GM18511 (cell line): ENCODE results near the gene NTN3.

ENCODE experiments used
- ATAC-seq: cut with Tn5 transposase; IDR thresholded peaks from one replicate; pipeline ENCODE4 v1.9.1; 2021; ENCODE audit warnings: mild to moderate bottlenecking, moderate library complexity; ENCODE audit not compliant: unreplicated experiment

The NTN3 gene

DNA sequence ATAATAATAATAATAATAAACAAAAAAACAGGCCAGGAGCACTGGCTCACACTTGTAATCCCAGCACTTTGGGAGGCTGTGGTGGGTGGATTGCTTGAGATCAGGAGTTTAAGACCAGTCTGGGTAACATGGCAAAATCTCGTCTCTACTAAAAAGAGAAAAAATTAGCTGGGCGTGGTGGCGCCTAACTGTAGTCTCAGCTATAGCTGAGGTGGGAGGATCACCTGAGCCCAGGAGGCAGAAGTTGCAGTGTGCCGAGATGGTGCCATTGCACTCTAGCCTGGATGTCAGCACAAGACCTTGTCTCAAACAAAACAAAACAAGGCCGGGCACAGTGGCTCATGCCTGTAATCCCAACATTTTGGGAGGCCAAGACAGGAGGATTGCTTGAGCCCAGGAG is 23.9 kb downstream of the NTN3 start:
- ATAC-seq, result no peak

DNA sequence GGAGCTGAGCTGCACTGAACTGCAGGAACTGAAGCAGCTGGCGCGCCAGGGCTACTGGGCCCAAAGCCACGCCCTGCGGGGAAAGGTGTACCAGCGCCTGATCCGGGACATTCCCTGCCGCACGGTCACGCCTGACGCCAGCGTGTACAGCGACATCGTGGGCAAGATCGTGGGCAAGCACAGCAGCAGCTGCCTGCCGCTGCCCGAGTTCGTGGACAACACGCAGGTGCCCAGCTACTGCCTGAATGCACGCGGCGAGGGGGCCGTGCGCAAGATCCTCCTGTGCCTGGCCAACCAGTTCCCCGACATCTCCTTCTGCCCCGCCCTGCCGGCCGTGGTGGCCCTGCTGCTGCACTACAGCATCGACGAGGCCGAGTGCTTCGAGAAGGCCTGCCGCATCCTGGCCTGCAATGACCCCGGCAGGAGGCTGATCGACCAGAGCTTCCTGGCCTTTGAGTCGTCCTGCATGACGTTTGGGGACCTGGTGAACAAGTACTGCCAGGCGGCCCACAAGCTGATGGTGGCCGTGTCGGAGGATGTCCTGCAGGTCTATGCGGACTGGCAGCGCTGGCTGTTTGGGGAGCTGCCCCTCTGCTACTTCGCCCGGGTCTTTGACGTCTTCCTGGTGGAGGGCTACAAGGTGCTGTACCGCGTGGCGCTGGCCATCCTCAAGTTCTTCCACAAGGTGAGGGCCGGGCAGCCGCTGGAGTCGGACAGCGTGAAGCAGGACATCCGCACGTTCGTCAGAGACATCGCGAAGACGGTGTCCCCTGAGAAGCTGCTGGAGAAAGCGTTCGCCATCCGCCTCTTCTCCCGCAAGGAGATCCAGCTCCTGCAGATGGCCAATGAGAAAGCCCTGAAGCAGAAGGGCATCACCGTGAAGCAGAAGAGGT is 25.4 kb downstream of the NTN3 start:
- no peak for ATAC-seq

DNA sequence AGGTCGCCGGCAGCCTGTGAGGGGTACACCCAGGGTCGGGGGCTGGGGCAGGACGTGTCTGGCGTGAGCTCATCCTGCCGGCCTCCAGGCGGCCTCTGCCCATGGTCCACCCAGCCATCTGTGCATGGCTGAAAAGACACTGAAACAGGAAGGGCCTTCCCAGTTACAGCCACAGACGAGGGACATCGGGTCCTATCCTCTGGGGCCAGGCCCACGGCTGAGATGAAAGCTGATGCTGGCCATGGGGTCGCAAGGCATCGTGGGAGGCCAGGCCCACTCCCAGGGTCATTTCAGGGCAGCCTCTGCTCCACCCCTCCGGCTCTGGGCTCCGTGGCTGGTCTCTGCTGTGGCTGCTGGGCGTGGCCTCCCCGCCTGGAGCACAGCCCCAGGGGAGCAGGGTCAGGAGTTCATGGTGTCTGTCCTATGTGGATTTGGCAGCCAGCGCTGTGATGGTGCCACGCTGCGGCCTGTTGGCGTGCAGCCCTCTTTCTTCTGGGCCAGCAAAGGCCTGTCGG is 26.1 kb downstream of the NTN3 start:
- no peak for ATAC-seq

DNA sequence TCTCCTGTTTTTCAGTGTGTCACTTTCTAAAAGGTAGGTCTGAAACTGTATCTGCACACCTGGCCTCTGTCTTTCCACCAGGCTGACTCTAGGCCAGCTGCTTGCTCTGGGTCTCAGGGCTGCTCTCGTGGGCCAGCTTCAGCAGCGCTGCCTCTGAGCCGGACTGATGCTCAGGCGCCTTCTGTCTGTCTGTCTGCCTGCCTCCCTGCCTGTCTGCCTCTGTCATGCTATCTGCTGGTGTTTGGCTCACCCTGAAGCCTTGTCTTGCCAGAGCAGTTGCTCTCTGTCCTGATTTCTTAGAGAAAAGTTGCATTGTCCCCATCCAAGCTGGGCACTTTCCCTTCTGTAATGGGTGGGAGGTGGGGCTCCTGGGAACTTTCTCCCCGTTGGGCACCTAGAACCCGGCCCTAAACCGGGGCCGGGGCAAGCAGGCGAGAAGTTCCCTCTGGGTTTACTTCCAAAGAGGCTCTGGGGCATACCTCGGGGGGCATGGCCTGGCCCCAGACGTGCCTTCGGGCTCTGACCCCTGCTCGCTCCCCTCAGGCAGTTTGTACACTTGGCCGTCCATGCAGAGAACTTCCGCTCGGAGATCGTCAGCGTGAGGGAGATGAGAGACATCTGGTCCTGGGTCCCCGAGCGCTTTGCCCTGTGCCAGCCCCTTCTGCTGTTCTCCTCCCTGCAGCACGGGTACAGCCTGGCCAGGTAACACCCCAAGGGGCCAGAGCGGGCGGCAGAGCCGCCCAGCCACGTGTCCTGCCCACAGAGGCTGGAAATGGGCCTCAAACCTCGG is 26.8 kb downstream of the NTN3 start:
- no peak for ATAC-seq

DNA sequence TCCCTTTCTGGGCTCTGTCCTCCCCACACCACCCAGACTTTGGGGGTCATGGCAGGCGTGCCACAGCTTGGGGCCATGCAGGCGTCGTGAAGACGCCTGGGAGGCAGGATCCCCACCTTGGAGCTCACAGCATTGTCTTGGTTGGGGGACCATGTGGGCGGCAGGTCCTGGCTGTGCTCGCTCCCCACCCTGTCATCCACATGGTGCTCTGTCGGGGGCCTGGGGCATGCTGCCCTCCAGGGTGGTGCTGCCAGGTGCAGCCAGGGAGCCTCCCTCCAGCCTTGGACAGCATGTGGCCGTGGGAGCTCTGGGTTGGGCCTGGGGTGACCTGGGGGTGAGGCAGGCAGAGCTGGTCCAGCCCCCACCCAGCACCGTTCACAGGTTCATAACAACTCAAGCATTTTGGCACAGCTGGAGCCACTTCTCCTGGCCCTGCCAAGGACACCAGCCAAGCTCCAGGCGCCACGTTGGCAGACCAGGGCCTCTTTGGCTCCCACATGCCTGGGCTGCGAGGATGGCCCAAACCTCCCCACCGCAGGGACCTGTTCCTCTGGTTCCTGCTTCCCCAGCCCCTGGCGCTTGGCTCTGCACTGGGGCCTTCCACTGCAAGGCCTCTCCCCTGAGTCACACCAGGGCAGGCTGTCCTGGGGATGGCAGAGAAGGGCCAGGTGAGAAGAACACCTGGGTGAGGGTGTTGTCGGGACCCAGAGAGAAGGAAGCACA is 27.6 kb downstream of the NTN3 start:
- no peak for ATAC-seq

DNA sequence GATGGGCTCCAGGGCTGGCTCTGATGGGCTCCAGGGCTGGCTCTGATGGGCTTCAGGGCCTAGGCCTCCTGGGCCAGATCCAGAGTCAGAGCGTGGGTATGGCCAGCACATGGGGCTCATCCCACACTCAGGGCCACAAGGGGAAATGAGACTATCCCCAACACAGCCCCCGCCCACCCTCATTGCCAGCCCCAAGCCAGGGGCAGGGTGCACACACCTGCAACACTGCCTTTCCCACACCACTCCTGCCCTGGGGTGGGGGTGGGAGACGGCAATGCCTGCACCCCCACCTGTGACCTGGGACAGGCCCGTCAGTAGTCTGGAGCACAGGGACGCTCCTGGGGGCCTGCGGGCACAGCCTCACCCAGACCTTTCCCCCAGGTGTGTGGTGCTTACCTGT is 28.4 kb downstream of the NTN3 start:
- ATAC-seq, result no peak

DNA sequence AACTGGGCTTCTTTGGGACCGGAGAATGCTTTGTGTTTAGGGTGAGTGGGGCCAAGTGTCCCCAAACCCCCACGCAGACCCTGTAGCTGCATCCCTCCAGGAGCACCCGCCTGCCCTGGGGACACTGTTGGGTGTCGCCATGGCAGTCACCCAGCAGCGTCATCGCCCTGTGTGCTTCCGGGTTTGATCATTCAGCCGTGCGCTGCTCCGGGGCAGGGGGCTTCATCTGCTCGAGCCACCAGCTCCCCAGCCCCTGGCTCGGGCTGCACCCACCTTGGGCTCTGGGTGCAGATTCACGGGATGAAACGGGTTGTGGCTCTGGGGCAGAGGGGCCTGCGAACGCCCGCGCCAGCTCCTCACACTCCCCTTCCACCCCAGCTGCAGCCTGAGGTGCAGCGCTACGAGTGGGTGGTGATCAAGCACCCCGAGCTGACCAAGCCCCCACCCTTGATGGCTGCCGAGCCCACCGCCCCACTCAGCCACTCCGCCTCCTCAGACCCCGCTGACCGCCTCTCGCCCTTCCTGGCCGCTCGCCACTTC is 28.9 kb downstream of the NTN3 start:
- ATAC-seq, result no peak

DNA sequence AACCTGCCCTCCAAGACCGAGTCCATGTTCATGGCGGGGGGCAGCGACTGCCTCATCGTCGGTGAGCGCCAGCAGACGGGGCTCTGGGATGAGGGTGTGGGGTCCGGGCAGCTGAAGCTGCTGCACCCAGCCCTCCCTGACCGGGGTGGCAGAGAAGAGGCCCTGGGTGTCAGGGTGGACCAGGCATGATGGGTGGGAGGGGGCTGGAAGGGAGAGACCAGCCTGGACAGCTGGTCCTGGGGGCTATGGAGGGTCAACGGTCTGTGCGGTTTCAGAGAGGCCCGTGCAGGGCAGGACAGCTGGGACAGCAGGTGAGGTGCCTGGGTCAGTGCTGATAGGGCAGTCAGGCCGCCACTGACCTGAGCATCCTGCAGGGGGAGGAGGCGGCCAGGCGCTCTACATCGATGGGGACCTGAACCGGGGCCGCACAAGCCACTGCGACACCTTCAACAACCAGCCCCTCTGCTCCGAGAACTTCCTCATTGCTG is 29.4 kb downstream of the NTN3 start:
- no peak for ATAC-seq

DNA sequence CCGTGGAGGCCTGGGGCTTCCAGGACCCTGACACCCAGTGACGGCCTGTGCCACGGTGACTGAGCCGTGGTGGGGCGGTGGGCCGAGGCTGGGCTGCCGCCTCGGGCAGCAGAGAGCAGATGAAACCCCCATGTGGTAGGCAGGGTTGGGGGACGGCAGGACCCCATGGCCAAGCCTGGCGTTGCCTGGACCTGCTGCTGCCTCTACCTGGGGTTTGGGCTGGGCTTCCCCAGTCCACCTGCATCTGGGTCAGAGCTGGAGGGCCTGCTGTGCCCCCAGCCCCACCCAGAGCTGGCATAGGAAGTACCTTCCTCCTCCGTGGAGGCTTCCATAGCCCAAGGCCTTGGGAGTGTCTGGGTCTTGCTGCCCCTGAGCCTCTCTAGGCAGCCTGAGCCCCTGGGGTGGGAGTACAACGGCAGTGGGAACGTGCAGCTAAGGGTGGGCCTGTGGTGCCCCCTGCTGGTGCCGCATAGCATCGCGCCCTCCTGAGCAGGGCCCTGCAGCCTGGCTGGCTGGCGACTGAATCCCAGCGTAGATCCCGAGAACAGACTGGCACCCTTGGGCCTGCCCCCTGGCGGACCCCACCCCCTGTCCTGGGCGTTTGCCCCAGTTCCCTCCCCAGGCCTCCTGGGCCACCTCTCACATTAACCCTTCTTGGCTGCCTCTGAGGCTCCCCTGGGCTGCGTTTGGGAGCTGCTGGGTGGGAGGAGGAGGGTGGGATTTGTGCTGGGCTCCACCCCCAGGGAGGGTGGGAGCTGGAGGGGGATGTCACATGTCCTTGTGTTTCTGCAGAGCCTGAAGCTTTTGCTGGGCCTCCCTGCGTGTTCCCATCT is 30.0 kb downstream of the NTN3 start:
- ATAC-seq, result no peak

DNA sequence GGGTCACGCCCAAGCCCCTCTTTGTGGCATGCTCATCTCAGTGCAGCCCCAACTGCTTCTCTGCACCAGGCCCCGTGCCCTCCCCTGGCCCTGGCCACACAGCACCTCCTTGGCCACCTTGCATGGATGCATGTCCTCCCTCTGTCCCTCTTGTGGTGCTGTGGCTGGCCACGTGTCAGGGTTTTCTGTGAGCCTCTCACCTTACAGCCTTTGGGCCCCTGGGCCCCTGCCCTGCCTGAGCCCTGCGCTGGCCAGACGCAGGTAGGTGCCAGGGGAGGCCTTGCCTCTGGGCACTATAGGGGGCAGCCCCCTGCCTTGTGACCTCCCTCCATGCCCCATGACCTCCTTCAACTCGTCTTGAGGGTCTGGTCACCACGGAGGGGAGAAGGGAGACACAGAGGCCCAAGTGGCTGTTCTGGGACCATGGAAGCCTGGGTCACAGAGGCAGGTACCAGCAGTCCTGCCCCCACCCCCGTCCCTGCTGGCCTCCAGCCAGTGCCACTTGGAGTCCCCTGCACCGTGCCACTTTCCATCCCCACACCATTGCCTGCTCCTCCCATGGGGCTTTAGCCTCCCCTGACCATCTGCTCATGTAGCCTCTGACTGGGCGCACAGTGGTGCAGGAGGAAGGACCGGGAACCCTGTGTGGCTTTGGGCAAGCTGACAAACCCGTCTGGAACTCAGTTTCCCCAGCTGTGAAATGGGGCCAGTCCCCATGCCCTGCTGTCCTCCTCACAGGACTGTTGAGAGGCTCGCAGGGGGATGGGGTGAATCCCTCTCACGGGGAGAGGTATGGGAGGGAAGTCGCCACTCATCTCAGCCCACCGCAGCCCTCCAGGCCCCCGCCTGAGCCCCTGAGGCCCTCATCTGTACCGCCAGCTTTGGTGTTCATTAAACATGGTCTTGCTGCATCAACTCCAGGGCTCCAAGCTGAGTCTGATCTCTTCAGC is 31.1 kb downstream of the NTN3 start:
- ATAC-seq, result no peak

DNA sequence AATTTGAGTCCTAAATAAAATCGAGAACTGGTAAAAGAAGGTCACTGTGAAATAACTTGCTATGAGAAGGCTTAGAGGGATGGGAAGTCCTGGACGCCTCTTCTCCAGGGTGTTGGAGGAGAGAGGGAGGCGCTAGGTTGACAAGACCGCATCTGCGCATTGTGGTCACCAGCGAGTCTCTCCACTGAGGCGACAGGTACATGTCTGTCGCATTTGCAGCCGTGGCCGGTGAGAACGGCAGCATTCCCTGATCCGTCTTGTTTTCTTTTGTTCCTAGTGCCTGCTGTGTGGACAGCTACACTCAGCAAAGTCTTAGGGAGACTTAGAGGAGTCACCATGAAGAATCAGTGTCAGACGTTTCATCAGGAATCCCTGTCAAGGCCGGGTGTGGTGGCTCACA is 34.6 kb downstream of the NTN3 start:
- no peak for ATAC-seq

DNA sequence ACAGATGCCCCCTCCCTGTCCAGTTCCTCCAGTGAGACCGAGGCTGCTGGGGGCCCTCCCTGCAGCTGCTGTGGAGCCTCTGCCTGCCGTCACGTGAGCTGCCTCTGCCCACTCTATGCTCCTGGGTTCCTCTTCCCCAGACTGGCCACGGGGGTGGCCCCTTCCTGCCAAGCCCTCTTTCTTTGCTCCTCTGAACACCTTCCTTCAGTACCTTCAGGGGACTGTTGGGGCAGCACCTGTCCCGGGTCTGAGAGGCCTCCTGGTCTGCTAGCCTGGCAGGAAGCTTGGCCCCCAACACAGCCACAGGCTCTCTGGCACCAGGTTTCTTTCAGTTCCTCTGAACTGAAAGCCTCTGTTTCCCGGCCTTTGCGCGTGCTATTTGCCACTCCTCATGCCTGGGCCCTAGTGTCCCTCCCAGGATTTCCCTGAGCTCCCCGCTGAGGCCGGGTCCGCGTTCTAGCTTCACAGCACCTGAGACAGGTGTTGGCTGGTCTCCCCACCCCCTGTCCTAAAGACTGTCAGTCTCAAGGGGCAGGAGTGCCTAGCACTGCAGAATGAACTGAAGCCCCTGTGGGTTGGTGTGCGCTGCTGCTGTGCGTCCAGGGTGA is 36.1 kb downstream of the NTN3 start:
- ATAC-seq, result no peak

DNA sequence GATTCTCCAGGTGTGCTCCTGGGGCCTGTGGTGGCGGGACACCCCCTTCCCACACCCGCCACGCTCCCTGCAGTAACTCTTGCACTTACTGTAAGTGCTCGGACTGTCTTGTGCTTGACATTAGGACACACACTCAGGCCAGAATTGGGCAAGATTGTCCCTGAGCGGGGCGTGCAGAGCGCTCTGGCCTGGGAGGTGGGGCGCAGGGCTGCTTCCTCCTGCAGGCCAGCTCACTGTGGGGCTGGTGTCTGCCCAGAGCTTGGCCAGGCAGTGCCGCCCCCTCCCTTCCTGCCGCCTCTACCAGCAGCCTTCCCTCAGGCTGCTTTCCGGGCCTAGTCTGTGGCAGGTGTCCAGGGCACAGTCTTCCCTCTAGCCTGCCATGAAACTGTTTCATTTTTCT is 36.6 kb downstream of the NTN3 start:
- no peak for ATAC-seq

DNA sequence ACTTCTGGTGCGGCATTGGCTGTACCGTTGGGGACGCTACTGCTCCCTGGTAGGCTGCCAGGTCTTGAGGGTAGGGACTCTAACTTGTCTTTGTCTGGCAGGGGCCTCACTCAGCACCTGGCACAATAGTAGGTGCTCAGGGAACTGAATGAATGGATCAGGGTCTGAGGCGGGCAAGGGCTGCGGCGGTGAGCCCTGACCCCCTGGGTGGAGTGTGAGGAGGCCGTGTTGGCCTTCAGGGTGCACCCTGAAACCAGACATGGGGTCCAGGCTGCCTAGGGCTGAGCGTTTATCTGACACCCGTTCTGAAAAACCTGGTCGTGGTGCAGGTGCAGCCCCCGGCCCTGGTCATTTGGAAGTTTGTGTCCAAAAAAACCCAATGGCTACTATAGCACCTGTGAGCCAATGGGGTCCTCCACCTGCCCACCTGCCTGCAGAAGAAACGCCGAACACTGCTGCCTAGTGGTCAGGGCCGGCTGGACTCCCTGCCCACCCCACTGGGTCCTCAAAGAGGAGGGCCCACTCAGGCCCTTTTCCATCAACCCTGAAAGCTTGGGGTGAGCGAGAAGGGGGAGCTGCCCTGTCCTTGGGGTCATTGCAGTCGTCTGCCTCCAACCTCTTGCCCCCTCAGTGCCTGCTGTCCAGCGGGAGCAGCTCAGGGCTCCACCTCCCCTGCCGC is 37.8 kb downstream of the NTN3 start:
- ATAC-seq, result no peak

DNA sequence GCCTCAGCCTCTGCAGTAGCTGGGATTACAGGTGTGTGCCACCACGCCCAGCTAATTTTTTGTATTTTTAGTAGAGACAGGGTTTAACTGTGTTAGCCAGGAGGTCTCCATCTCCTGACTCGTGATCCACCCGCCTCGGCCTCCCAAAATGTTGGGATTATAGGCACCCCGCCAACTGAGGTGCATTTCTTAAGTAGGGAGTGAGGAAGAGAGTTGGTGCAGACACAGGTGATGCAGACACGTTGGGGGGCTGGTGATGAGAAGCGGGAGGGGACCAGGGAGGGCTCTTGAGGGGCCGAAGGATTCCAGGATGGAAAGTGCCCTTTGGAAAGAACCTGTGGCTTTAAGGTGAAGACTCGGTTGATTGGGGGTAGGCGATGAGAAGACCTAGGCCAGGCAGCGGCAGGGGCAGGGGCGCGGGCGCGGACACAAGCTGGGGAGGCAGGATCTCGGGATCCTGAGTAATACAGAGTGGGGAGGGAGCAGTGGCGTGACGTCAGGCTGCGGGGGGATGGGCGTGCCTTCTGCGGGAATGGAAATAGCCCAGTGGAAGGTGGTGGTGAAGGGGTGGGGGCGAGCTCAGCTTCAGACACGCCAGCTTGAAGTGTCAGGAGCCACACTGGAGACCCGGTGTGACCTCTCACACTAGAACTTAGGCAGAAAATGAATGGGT is 40.2 kb downstream of the NTN3 start:
- no peak for ATAC-seq

DNA sequence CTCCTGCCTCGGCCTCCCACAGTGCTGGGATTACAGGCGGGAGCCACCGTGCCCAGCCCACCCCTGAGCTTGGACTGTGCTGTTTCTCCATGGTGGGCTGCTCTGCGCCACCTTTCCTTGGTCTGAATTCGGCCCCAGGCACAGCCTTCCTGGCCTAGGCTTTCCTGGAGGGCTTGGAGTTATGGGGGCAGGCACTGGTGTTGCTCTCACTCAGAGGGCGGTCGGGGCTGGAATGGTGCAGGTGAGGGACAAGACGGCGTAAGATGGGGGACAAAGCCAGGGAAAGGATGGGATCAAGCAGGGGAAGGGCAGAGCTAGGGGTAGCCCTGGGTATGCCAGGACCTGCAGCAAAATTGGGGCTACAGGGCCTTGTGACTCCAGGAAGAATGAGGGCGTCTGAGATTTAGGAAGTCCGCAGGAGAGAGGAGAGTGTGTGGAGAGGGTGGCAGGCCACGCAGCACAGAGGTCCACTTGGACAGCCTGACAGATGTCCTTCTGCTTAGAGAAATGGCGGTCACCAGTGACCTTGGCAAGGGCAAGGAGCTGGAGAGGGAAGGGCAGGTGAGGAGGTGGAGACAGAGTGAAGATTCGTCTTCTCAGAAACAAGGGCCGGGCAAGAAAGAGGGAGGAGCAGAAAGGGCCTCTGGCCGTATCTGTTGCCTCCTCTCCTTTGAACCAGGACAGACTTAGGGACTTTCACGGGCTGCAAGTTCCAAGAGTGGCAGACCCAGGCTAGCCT is 41.1 kb downstream of the NTN3 start:
- ATAC-seq, result no peak
